Small intestine (tissue), 4 donors: Measurements from ENCODE around the gene FCRLB. TPM values are rescaled to one million over a fixed set of nuclear protein-coding genes. Genes with fewer than 3 reads are reported as not detected.

Experiments used
- polyA plus RNA-seq, 4 donors: library from polyadenylated mRNA; stranded (reverse) in 3 of 4; unstranded in 1 of 4; fragments of 200-250 nt in 3 of 4; fragments of 120-200 nt in 1 of 4; gene quantifications; one replicate each; pipeline versions ENCODE4 v1.2.1 to v1.2.3, GENCODE V29; 2013
- donor health status: healthy with polysubstance abuse.
- donor health status: Bipolar disorder and iron deficiency.
- donor health status: healthy.

Gene FCRLB
- polyA plus RNA-seq, 4 donors, result 0.34 to 0.96 TPM; not detected in 2

Other genes with a start within 250 kb of the FCRLB start
- gene FCGR2A, start 216.1 kb upstream of the FCRLB start, polyA plus RNA-seq, result 10 to 100 TPM in 1 of 4 donors, 1 to 10 TPM in 3; 1.1 to 18.7 (median 3.8) TPM
- gene HSPA6, start 197.0 kb upstream of the FCRLB start, polyA plus RNA-seq, result 1 to 10 TPM in 2 of 4 donors, under 1 TPM in 2; 0.22 to 1.6 (median 0.72) TPM
- 10 to 100 TPM in 1 of 4 donors, 1 to 10 TPM in 3; 1.3 to 19.5 (median 2.4) TPM for gene FCGR3A, start 171.7 kb upstream of the FCRLB start, polyA plus RNA-seq
- gene FCGR3B, start 90.4 kb upstream of the FCRLB start, polyA plus RNA-seq, result under 1 TPM; 0.12 to 0.54 (median 0.25) TPM
- 10 to 100 TPM in 1 of 4 donors, under 1 TPM in 2, not detected in 1; 0.07 to 12.3 (median 0.54) TPM for gene FCGR2B, start 58.4 kb upstream of the FCRLB start, polyA plus RNA-seq
- gene FCRLA, start 14.3 kb upstream of the FCRLB start, polyA plus RNA-seq, result 1 to 10 TPM in 1 of 4 donors, under 1 TPM in 1, not detected in 2; 0.21 to 1.4 TPM
- 10 to 100 TPM in 3 of 4 donors, 1 to 10 TPM in 1; 9.4 to 28.9 (median 22.3) TPM for gene DUSP12, start 28.2 kb downstream of the FCRLB start, polyA plus RNA-seq
- gene ATF6, start 44.8 kb downstream of the FCRLB start, polyA plus RNA-seq, result 10 to 100 TPM in 1 of 4 donors, 1 to 10 TPM in 3; 2.7 to 19.6 (median 6.1) TPM